ENCODE results near the gene SNX20.

Gene SNX20

GRCh38 chr16:50679266-50679665, 1.8 kb downstream of the SNX20 start:
- no peak for DNase-seq

GRCh38 chr16:50678531-50678930, 2.6 kb downstream of the SNX20 start:
- no peak for DNase-seq

- DNase-seq, result no peak
These were observed 3.8 kb downstream of the SNX20 start for GRCh38 chr16:50677351-50677750.

DNA sequence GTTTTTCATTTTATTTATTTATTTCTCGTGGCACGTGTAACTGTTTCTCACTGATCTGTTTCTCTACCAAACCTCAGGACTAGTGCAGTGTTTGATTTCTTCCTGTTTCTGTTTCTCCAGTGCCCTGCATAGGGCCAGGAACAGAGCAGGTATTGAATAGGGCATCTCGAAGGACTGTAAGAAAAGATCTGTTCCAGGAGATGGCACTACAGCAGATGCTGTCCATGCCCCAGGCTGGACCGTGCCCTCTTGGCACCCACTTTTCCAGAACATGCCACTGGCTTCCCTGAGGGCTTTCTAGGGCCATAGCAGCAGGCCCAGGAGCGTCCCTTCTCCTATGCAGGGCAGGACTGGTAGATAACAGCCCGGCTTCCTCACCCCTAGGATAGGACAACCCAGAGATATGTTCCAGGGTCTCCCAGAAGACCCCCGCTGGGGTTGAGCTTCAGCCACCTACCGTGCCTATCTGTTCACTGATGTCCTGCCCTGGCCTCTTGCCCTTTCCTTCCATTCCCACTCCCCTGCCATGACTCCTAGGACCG, 4.4 kb downstream of the SNX20 start:
- no peak for DNase-seq

- no peak for DNase-seq
These were observed 5.2 kb downstream of the SNX20 start for GRCh38 chr16:50675686-50676610.

GRCh38 chr16:50674831-50675230, 6.3 kb downstream of the SNX20 start:
- no peak for DNase-seq

DNA sequence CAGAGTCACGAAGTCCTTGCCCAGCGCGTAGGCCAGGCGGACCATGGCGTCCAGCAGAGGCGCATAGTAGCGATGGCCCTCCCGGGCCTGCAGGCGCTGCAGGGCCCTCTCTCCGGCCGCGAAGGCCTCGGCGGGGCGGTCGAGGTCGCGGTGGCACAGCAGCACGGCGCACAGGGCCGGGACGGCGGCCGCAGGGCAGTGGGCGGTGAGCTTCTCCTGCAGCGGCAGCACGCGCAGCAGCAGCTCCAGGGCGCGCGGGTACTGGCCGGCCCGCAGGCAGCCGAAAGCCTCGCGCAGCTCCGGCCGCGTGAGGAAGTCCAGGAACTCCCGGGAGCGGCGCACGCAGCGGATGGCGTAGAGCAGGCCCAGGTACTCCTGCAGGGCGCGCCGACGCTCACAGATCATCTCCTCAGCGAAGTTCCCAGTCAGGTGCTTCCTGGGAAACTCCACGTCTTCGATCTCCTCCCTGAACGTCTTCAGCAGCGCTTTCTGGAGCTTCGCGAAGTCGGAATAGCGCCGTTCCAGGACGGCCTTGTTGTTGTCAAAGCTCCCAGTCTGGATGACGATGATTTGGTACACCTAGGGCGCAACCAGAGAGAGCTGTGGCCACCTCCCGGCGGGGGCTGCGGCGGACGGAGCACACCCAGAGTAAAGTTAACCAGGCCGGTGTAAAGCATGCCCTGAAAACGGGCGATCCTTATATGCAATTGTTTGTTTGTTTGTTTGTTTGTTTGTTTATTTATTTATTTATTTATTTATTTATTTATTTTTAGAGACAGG, 7.4 kb downstream of the SNX20 start:
- DNase-seq, result no peak

GRCh38 chr16:50671644-50672260, 9.4 kb downstream of the SNX20 start:
- no peak for DNase-seq

DNA sequence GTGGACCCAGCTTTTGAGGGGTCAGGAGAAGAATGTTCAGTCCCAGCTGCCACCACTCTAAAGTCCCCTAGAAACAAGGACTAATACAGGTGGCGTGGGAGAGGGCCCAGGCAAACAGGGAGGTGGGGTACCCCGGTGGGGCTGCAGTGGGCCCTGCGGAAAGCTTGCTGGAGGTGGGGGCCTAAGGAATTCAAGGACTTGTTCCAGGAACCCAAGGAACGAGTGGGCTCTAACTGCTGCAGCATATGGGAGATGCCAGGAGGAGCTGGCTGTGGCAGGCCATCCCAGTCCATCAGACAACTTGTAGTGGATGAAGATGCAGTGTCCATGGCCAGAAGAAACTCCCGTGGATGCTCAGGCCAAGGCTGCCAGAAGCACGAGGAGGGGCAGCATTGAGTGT, 10.6 kb downstream of the SNX20 start:
- no peak for DNase-seq

DNA sequence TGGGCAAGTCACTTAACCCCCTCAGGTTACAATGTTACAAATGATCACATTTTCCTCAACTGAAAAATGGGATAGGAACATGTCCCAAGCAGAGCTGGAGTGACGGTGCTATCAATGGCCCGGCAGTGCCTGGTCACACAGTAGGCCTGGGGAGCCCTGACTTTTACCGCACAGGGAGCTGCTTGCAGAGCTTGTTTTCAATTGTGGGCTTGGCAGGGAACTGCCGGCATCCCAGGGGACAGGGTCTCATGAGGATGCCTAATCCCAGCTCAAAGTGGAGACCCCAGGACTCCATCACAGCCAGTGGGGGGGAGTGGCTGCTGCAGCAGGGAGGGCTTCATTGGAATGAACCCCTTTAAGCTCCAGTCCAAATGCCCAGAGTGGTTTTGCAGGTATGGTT, 11.4 kb downstream of the SNX20 start:
- no peak for DNase-seq

GRCh38 chr16:50668368-50669008, 12.6 kb downstream of the SNX20 start:
- no peak for DNase-seq

- no peak for DNase-seq
These were observed 13.4 kb downstream of the SNX20 start for GRCh38 chr16:50667497-50668367.

DNA sequence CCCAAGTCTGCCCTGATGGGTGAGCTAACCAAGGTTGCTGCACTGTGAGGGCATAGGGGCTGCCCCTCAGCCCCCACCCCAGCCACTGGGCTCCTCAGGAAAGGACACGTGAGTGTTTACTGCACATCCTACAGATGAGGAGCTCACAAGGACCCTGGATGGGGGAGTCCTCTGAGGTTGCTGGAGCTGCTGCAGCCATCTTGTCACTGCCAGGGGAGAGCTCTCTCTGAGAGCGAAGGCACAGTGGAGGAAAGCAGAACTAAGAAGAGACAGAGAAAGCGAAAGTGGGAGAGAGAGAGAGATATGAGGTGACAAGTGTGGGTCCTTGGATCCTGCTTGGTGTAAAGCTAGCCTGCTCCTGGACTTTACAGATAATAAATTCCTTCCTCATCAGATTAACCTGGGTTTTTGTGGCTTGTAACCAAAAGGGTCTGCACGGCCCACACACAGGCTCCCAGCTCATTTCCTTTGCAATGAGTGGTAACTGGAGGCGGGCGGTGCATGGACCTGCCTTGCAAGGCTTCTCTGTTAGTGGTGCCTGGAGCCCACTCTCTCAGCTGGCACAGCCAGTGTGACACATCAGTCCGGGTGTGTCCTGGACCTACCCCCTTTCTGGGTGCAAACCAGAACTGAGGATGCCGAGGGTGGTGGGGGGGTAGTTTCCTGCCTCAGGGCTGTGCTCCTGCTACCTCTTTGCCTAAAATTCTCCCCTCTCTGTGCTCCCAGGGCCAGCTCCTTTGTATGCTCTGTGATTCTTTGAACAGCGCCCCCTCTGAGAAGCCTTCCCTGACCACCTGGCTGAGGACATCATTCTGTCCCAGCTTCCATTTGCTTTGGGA, 14.2 kb downstream of the SNX20 start:
- no peak for DNase-seq

GRCh38 chr16:50665128-50665878, 15.8 kb downstream of the SNX20 start:
- DNase-seq, result no peak

GRCh38 chr16:50664270-50664669, 16.8 kb downstream of the SNX20 start:
- no peak for DNase-seq

DNA sequence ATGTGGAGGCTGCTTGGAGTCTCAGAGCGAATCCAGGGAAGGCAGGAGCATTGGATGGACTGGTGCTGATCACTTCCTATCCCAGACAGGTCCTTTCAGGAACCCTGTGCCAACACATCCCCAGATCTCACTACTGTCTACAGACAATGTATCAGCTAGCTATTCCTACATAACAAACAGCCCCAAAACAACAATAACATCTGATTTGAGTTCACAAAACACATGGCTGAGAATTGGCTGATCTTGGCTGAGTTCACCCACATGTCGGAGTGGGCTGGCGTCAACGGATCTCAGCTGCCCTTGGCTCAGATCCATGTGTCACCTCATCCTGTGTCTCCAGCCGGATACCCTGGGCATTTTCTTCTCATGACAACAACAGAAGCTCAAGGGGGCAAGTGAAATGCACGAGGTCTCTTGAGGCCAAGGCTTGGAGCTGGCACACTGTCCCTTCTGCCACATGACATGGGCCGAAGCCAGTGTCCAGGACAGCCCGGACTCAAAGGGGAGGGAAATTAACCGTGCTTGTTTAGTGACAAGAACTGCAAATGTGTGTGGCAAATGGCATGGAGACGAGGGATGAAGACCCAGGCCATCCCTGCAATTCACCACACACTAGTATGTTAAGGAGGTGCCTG, 18.7 kb downstream of the SNX20 start:
- no peak for DNase-seq

- DNase-seq, result no peak
These were observed 21.3 kb downstream of the SNX20 start for GRCh38 chr16:50659806-50660205.

GRCh38 chr16:50657241-50657640, 23.9 kb downstream of the SNX20 start:
- no peak for DNase-seq

DNA sequence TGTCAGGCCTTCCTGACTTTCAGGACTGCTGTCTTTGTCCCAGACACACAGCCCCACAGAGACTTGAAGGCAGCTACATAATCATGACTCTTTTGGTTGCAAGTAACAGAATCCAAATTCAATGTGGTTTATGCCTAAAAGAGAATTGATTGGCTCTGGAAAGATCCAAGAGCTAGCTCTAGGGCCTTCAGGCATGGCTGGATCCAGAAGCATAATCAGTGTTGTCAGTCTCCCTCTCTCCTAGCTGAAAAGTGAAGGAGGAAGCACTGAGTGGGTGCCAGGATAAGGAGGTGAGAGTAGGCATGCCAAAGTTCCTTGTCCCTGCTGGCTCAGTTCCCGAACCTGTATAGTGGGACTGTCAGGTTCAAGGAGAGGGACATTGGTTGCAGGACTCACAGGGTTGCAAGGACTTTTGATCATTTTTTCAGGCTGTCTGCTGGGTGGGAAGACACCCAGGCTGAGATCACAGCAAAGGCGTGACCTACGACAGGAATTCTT, 25.5 kb downstream of the SNX20 start:
- no peak for DNase-seq
